ENCODE results near the gene ABHD12B. TPM values are rescaled to one million over a fixed set of nuclear protein-coding genes. Genes with fewer than 3 reads are reported as not detected.

ABHD12B gene
- total and polyA plus RNA-seq, 10 donors, result not detected

DNA sequence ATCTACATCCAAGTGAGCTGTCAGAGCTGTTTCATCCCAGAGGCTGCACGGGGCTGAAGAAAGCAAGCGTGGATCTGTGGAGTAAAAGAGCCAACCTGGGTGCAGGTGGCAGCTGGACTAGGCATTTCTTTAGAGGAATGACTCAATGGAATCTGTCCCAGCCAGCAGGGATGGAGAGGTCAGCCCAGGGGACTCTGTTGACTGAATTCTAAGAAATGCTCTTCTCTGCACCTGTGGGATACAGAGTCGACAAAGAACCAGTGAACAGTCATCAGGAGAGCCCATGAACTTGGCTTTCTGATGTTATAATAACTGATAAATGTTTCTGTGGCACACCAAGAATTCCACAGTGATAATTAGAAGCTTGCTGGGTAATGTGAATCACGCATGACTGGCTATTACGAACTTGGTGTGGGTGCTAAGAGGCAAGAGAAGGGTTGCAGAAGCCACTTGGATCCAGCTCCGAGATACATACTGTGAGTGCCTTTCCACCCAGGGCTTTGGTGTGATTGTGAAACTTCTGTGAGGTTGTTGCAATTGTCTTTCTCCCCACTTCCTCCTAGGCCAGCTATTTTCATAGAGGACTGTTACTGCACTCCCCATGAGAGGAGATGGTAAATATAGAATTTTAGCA, 56.3 kb downstream of the ABHD12B start:
- DNase-seq, result no peak
- H3K36me3 ChIP-seq, result peaks cover 0 to 66% (median 0%) of the 10 kb centered on the region in 6 donors
- no peaks in the 10 kb centered on the region for H3K9me3 ChIP-seq
- peak overlapping the region in 1 of 8 donors; percentile 24 for H3K4me3 ChIP-seq
- TF ChIP-seq POLR2AphosphoS5 (IDR thresholded peaks at IDR 0.05), result peak in 1 of 3 donors; percentile 75
- no peak for TF ChIP-seq POLR2A (IDR thresholded peaks at IDR 0.05)
- intact Hi-C loops (cut with DNase I; ENCODE audit: low total_unique reads), result no loop called here
- no peaks in the 10 kb centered on the region for H3K27me3 ChIP-seq (replicated peaks in 1 of 7)
- H3K4me1 ChIP-seq, result peaks cover 0 to 55% (median 4%) of the 10 kb centered on the region in 6 donors
- H3K27ac ChIP-seq, result peak overlapping the region in 7 of 8 donors; percentile 40 to 90 (median 88)
- 61 to 75% (median 67%) methylated on average over 6 of the region's 6 CpGs for WGBS, 5 donors

GRCh38 chr14:50929506-50929905, 57.7 kb downstream of the ABHD12B start:
- Histone ChIP-seq H3K36me3 (peaks cover 0 to 66% (median 4%) of the 10 kb centered on the region in 6 donors), H3K4me1 (peaks cover 0 to 58% (median 4%) of the 10 kb centered on the region in 6 donors), H3K27me3 (replicated peaks in 1 of 7) (no peaks in the 10 kb centered on the region), H3K9me3 (no peaks in the 10 kb centered on the region), H3K4me3 (no peak overlapping the region), H3K27ac (peak overlapping the region in 4 of 8 donors; percentile 88 to 90 (median 89))
- TF ChIP-seq POLR2AphosphoS5 (IDR thresholded peaks at IDR 0.05) (no peak), POLR2A (IDR thresholded peaks at IDR 0.05) (no peak), CTCF (IDR thresholded peaks at IDR 0.05 in 8 of 11, conservative IDR thresholded peaks at IDR 0.05 in 3 of 11) (no peak)
- 66 to 99% (median 93%) methylated on average over 2 of the region's 2 CpGs for WGBS, 5 donors
- no peak for DNase-seq
- intact Hi-C loops (cut with DNase I; ENCODE audit: low total_unique reads), result no loop called here

DNA sequence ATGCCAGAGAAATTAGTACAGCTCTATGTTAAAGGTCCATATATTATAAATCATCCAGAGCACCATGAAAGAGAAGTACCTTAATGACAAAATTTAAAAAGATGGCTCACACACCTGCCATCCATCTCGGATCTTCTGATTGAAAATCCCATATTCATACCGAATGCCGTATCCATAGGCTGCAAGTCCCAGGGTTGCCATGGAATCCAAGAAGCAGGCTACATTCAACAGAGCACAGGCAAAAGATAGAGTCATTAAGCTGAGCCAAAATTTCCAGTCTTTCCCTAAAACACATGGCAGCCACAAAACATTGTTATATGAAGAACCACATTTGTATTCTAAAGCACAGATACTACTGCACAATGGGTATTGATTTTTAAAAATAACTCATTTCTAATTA, 59.7 kb downstream of the ABHD12B start:
- intact Hi-C loops (cut with DNase I; ENCODE audit: low total_unique reads), result no loop called here
- TF ChIP-seq CTCF (IDR thresholded peaks at IDR 0.05 in 8 of 11, conservative IDR thresholded peaks at IDR 0.05 in 3 of 11) (no peak), POLR2A (IDR thresholded peaks at IDR 0.05) (no peak), POLR2AphosphoS5 (IDR thresholded peaks at IDR 0.05) (no peak)
- Histone ChIP-seq H3K27ac (peak overlapping the region in 1 of 8 donors; percentile 89), H3K4me1 (peaks cover 0 to 57% (median 4%) of the 10 kb centered on the region in 6 donors), H3K36me3 (peaks cover 0 to 86% (median 7%) of the 10 kb centered on the region in 6 donors), H3K9me3 (no peaks in the 10 kb centered on the region), H3K27me3 (replicated peaks in 1 of 7) (no peaks in the 10 kb centered on the region), H3K4me3 (no peak overlapping the region)
- DNase-seq, result no peak
- WGBS, 5 donors, result 83 to 97% (median 92%) methylated on average over 3 of the region's 3 CpGs

- no peaks in the 10 kb centered on the region for H3K27me3 ChIP-seq (replicated peaks in 1 of 7)
- WGBS, 5 donors, result 40 to 60% (median 48%) methylated on average over 1 of the region's 1 CpG
- H3K9me3 ChIP-seq, result no peaks in the 10 kb centered on the region
- no peak overlapping the region for H3K4me3 ChIP-seq
- peaks cover 0 to 86% (median 7%) of the 10 kb centered on the region in 6 donors for H3K36me3 ChIP-seq
- H3K27ac ChIP-seq, result peak overlapping the region in 3 of 8 donors; percentile 18 to 51 (median 37)
- H3K4me1 ChIP-seq, result peaks cover 0 to 56% (median 4%) of the 10 kb centered on the region in 6 donors
- DNase-seq, result no peak
- TF ChIP-seq CTCF (IDR thresholded peaks at IDR 0.05 in 8 of 11, conservative IDR thresholded peaks at IDR 0.05 in 3 of 11) (no peak), POLR2A (IDR thresholded peaks at IDR 0.05) (no peak), POLR2AphosphoS5 (IDR thresholded peaks at IDR 0.05) (no peak)
- intact Hi-C loops (cut with DNase I; ENCODE audit: low total_unique reads), result no loop called here
Observed at GRCh38 chr14:50932156-50932555, 60.3 kb downstream of the ABHD12B start.

Measured in spleen (tissue), 11 donors.